ENCODE results near the gene MUC6.

The MUC6 gene

DNA sequence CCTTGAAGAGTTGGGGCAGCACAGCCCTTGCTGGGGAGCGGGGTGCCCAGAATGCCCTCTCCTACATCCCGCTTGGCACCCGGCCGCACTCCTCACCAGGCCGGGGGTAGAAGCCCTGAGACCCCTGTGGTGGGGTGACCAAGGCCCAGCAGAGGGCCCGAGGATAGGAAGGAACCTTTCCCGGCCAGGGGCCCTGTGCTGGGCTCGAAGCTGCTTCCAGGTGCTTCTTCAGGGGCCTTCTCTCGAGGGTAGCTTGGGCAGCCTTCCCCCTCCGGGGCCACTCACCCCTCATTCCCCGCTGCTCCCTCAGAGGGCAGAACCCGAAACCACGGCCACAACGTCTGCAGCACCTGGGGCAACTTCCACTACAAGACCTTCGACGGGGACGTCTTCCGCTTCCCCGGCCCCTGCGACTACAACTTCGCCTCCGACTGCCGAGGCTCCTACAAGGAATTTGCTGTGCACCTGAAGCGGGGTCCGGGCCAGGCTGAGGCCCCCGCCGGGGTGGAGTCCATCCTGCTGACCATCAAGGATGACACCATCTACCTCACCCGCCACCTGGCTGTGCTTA is 38.9 kb upstream of the MUC6 start:
- TF ChIP-seq, protein P1, sequence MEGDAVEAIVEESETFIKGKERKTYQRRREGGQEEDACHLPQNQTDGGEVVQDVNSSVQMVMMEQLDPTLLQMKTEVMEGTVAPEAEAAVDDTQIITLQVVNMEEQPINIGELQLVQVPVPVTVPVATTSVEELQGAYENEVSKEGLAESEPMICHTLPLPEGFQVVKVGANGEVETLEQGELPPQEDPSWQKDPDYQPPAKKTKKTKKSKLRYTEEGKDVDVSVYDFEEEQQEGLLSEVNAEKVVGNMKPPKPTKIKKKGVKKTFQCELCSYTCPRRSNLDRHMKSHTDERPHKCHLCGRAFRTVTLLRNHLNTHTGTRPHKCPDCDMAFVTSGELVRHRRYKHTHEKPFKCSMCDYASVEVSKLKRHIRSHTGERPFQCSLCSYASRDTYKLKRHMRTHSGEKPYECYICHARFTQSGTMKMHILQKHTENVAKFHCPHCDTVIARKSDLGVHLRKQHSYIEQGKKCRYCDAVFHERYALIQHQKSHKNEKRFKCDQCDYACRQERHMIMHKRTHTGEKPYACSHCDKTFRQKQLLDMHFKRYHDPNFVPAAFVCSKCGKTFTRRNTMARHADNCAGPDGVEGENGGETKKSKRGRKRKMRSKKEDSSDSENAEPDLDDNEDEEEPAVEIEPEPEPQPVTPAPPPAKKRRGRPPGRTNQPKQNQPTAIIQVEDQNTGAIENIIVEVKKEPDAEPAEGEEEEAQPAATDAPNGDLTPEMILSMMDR (IDR thresholded peaks at IDR 0.05; ENCODE audit: insufficient read depth, low read depth, low read length, missing control alignments): no peak
- DNase-seq (ENCODE audit: low read depth): no peak
- H3K4me3 ChIP-seq (ENCODE audit: low read length): no peak overlapping the region

DNA sequence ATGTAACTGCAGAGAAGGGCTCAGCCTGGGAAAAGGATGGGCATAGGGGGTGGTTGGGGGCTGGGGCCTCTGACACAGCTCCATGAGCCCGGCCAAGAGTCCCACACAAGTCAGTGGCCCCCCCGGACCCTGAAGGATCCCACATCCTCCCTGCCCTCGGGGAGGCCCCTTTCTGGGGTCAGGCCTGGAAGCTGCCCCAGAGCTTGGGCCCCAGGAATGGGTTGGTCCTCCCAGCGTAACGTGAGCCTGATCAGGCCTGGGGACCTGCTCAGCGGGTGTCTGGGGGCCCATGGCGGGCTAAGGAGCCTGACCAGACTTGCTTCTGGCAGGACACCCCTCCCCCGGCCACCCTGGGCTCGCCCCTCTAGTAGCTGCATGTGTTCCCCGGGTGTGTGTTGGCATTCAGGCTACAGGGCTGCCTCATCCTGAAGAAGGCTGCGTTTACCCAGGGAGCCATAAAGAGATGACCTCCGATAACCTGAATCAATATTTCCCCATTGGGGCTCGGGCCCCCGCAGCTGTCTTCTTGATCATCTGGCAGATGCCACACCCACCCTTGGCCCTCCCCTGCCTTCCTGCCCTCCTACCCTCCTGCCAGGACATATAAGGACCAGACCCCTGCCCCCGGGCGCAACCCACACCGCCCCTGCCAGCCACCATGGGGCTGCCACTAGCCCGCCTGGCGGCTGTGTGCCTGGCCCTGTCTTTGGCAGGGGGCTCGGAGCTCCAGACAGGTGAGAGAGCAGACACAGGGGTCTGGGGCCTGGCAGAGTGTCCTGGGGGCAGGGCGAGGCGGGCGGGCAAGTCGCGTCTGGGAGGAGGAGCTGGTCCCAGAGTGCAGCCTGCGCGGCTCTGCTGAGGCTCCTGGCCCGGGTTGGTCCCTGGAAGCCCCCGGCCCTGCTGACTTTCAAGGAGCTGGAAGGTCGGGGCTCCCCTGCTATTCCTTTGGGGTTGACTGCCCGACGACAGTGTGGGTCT is 38.0 kb upstream of the MUC6 start, which contains the start of gene MUC2:
Gene MUC2 (plus strand): TSS at position 631 of the 978 bp plus-strand sequence.
- TF ChIP-seq, protein P1 (IDR thresholded peaks at IDR 0.05; ENCODE audit: insufficient read depth, low read depth, low read length, missing control alignments): no peak
- no peak for DNase-seq (ENCODE audit: low read depth)
- no peak within 1 kb of the TSS for H3K4me3 ChIP-seq (ENCODE audit: low read length)

DNA sequence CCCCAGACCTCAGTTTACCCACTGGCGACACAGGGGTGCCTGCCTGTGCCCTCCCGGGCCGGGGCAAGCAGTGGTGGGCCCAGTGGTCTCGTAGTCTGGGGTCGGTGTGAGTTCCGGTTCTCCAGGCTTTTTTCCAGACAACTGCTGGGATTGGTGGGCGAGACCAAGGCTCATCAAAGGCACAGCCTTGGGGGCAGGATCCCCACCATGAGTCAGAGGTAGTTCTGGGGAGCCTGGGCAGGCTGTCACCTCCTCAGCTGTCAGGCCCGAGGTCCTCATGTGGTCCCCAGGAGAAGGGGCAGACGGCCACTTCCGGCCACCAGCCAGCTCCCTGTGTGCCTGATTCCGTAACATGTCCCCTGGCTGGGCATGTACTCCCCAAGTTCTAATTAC is 37.3 kb upstream of the MUC6 start:
- H3K4me3 ChIP-seq (ENCODE audit: low read length): no peak overlapping the region
- TF ChIP-seq, protein P1 (IDR thresholded peaks at IDR 0.05; ENCODE audit: insufficient read depth, low read depth, low read length, missing control alignments): no peak
- DNase-seq (ENCODE audit: low read depth): no peak

DNA sequence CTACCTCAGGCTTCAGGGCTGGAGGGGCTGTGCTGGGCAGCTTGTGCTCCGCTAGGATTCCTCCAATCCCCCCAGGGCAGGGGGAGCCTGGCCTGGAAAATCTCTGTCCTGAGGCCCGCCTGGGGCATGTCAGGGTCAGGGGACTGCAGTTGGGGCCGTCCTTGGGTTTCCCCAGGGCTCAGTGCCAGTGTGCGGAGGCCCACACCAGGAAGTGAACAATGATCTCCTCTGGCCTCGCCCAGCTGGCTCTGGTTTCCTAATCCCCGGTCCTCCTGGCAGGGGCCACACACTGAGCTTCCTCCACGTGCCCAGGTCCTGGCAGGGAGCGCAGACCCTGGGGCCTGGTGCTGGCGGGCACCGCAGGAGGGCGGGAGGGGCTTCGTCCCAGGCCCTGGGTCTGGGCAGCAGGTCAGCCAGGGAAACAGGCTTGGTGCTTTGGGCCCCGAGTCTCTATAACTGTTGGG is 36.8 kb upstream of the MUC6 start:
- TF ChIP-seq, protein P1 (IDR thresholded peaks at IDR 0.05; ENCODE audit: insufficient read depth, low read depth, low read length, missing control alignments): no peak
- no peak overlapping the region for H3K4me3 ChIP-seq (ENCODE audit: low read length)
- peak; percentile 45 for DNase-seq (ENCODE audit: low read depth)

DNA sequence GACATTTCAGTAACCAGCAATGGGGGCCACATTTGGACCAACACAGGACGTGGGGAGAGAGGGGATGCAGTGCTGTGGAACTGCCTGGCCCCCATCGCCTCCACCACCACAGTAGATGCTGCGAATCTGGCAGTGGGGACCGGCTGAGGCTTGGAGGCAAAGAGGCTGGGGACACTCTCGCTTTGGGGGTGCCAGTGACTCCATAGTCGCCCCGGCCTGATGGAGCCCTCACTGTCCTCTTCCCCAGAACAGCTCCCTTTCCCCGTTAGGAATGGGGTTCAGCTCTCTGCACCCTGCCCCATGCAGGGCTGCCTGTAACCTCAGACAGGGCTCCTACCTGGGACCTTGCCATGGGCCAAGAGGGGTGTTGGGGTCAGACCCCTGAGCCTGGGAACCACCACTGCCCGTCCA is 36.3 kb upstream of the MUC6 start:
- DNase-seq (ENCODE audit: low read depth): no peak
- no peak overlapping the region for H3K4me3 ChIP-seq (ENCODE audit: low read length)
- TF ChIP-seq, protein P1 (IDR thresholded peaks at IDR 0.05; ENCODE audit: insufficient read depth, low read depth, low read length, missing control alignments): no peak

DNA sequence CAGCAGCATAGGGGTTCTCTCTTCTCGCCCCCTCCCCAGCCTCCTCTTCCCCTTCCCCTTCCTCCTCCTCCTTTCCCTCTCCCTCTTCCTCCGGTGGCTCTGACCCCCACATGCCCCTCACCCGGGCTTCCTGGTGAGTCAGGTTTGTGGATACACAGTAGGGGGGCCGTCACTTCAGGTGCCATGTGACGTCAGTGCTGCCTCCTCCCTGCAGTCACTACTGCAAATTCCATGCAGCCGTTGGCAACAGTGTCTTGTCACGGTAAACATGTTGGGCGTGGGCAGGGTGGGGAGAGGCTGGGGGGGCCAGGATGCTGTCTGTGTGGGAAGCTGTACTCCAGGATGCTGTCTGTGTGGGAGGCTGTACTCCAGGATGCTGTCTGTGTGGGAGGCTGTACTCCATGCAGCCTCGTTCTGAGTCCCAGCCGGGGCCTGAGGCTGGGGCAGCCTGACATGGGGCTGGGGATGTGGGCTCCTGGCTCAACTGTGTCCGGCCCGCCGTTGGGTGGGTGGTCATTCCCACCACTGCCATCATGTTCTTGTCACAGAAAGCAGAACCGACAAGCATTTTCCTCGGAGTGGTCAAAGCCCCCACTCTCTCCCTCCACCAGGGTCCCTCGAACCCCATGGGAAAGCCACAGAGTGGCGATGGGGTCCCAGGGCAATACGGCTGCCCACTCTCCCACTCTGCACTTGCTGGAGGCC is 35.8 kb upstream of the MUC6 start:
- H3K4me3 ChIP-seq (ENCODE audit: low read length): no peak overlapping the region
- TF ChIP-seq, protein P1 (IDR thresholded peaks at IDR 0.05; ENCODE audit: insufficient read depth, low read depth, low read length, missing control alignments): no peak
- no peak for DNase-seq (ENCODE audit: low read depth)

Data from epithelial cell of esophagus (primary cell).